Activated CD4-positive, alpha-beta T cell treated with anti-CD3 and anti-CD28 coated beads, Interleukin-2, amount 50 U/mL, for 24 hours (primary cell): ENCODE measurements around the gene ARHGEF40.

Experiments used
- DNase-seq, 2 donors: peaks; one replicate each; pipeline ENCODE4 v3.0.0-alpha.2; 2020; ENCODE audit warnings: low read depth in 1 of 2, low spot score in 1 of 2

ARHGEF40 gene

GRCh38 chr14:21081521-21082142 is 11.5 kb downstream of the ARHGEF40 start:
- DNase-seq: no peak

GRCh38 chr14:21083565-21084325 is 13.6 kb downstream of the ARHGEF40 start:
- DNase-seq: no peak

GRCh38 chr14:21084396-21084795 is 14.3 kb downstream of the ARHGEF40 start:
- no peak for DNase-seq

- DNase-seq: no peak
Observed at GRCh38 chr14:21084998-21085853, 15.1 kb downstream of the ARHGEF40 start.

GRCh38 chr14:21086908-21087293 is 16.8 kb downstream of the ARHGEF40 start:
- DNase-seq: no peak

- peak in 1 of 2 donors; percentile 61 for DNase-seq
Observed at GRCh38 chr14:21087294-21088091, 17.4 kb downstream of the ARHGEF40 start.

GRCh38 chr14:21088687-21089086 is 18.6 kb downstream of the ARHGEF40 start:
- DNase-seq: no peak

GRCh38 chr14:21089271-21089670 is 19.2 kb downstream of the ARHGEF40 start:
- DNase-seq: no peak

GRCh38 chr14:21089877-21090193 is 19.7 kb downstream of the ARHGEF40 start:
- DNase-seq: no peak

GRCh38 chr14:21090194-21090939 is 20.3 kb downstream of the ARHGEF40 start:
- no peak for DNase-seq

GRCh38 chr14:21090940-21091663 is 21.0 kb downstream of the ARHGEF40 start:
- DNase-seq: no peak

- no peak for DNase-seq
Observed at GRCh38 chr14:21091821-21092272, 21.7 kb downstream of the ARHGEF40 start.

GRCh38 chr14:21092273-21093011 is 22.3 kb downstream of the ARHGEF40 start:
- peak; percentile 86 to 92 for DNase-seq

- no peak for DNase-seq
Observed at GRCh38 chr14:21093018-21093417, 22.9 kb downstream of the ARHGEF40 start.

GRCh38 chr14:21093769-21094681 is 23.9 kb downstream of the ARHGEF40 start:
- DNase-seq: no peak

- DNase-seq: no peak
Observed at GRCh38 chr14:21095430-21096205, 25.5 kb downstream of the ARHGEF40 start.

GRCh38 chr14:21096438-21096837 is 26.3 kb downstream of the ARHGEF40 start:
- DNase-seq: no peak
